Measurements from ENCODE around the gene PPP2R5E.

DNA sequence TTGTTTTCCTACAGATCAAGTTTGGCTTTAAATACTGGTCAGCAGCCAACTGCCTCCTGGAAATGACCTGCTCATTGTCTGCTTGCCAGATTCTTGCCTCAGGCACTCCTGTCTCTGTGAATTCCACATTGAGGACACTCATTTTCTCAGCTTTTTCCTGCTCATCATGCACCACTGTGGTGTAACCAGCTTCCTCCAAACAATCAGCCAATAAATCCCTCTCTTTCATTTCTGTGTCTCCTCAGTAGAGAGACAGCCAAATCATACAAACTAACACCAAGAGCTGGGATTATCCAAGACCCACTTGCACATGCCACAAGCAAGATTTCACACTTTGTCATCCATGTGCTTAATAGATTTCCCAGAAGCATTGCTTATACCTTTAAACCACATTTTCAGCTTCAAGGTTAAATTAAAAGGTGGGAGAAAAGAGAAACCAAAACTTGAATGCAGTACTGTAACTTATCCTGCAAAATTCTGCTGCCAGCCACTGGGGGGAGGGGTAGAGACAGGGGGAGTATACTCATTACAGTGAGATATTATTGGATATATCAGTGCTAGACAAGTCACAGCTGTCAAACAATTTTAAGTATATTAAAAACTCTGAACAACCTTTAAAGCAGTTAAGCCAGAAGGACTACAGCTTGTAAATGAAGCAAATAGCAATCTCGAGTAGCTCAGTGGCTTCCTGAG, 105.0 kb downstream of the PPP2R5E start:
- TF ChIP-seq, protein P1, sequence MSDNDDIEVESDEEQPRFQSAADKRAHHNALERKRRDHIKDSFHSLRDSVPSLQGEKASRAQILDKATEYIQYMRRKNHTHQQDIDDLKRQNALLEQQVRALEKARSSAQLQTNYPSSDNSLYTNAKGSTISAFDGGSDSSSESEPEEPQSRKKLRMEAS (IDR thresholded peaks at IDR 0.05; ENCODE audit: insufficient read depth, insufficient read length), result no peak
- TF ChIP-seq POLR2A (IDR thresholded peaks at IDR 0.05; ENCODE audit: low read depth, low read length) (no peak), JUN (IDR thresholded peaks at IDR 0.05; ENCODE audit: borderline replicate concordance, insufficient read depth, insufficient read length, low read depth) (no peak), POLR2AphosphoS5 (IDR thresholded peaks at IDR 0.05; ENCODE audit: insufficient read depth, low read depth, low read length) (no peak), EZH2 (IDR thresholded peaks at IDR 0.05; ENCODE audit: borderline replicate concordance, low read depth, low read length, severe bottlenecking) (no peak), FOS (IDR thresholded peaks at IDR 0.05; ENCODE audit: borderline replicate concordance, insufficient read depth, low read length) (no peak), MYC (IDR thresholded peaks at IDR 0.05; ENCODE audit: low read depth, low read length) (no peak), GATA2 (IDR thresholded peaks at IDR 0.05; ENCODE audit: insufficient read depth, insufficient read length, low read depth, low read length) (no peak)
- TF ChIP-seq, protein P2, sequence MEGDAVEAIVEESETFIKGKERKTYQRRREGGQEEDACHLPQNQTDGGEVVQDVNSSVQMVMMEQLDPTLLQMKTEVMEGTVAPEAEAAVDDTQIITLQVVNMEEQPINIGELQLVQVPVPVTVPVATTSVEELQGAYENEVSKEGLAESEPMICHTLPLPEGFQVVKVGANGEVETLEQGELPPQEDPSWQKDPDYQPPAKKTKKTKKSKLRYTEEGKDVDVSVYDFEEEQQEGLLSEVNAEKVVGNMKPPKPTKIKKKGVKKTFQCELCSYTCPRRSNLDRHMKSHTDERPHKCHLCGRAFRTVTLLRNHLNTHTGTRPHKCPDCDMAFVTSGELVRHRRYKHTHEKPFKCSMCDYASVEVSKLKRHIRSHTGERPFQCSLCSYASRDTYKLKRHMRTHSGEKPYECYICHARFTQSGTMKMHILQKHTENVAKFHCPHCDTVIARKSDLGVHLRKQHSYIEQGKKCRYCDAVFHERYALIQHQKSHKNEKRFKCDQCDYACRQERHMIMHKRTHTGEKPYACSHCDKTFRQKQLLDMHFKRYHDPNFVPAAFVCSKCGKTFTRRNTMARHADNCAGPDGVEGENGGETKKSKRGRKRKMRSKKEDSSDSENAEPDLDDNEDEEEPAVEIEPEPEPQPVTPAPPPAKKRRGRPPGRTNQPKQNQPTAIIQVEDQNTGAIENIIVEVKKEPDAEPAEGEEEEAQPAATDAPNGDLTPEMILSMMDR (IDR thresholded peaks at IDR 0.05; ENCODE audit: extremely low read depth in 1 of 2, insufficient read depth in 1 of 2, low read depth in 1 of 2, low read length in 2 of 2), result no peak

Measured in endothelial cell of umbilical vein (primary cell).